Parathyroid adenoma (tissue), 2 donors: ENCODE data around the gene CCDC91.
A peak's percentile ranks its signal among the peaks of the same experiment; 100 is the strongest.

Experiments used
- H2AFZ ChIP-seq: fragments of 300-600 bp; sonication (generic); one replicate; pipeline ENCODE4 v1.7.0; 2017; ENCODE audit warnings: antibody characterized with exemption, mild to moderate bottlenecking
- H3K27ac ChIP-seq: fragments of 300-600 bp; sonication (generic); one replicate; pipeline ENCODE4 v1.7.0; 2017
- H3K27me3 ChIP-seq: fragments of 300-600 bp; sonication (generic); one replicate; pipeline ENCODE4 v1.7.0; 2017; ENCODE audit warnings: low read length; ENCODE audit not compliant: control insufficient read depth, insufficient read depth
- H3K36me3 ChIP-seq: fragments of 300-600 bp; sonication (generic); one replicate; pipeline ENCODE4 v1.7.0; 2017; ENCODE audit warnings: low read length; ENCODE audit not compliant: control insufficient read depth, insufficient read depth
- H3K4me1 ChIP-seq: fragments of 300-600 bp; sonication (generic); one replicate; pipeline ENCODE4 v1.7.0; 2017; ENCODE audit warnings: control low read depth
- H3K4me2 ChIP-seq: fragments of 300-600 bp; sonication (generic); one replicate; pipeline ENCODE4 v1.7.0; 2017; ENCODE audit warnings: low read length
- H3K4me3 ChIP-seq: fragments of 300-600 bp; sonication (generic); one replicate; pipeline ENCODE4 v1.7.0; 2017; ENCODE audit warnings: low read depth, low read length
- H3K79me2 ChIP-seq: fragments of 300-600 bp; sonication (generic); one replicate; pipeline ENCODE4 v1.7.0; 2017; ENCODE audit warnings: control low read depth
- H3K9ac ChIP-seq: fragments of 300-600 bp; sonication (generic); one replicate; pipeline ENCODE4 v1.7.0; 2017; ENCODE audit warnings: mild to moderate bottlenecking
- H3K9me3 ChIP-seq: fragments of 300-600 bp; sonication (generic); one replicate; pipeline ENCODE4 v1.7.0; 2017; ENCODE audit warnings: low read length; ENCODE audit not compliant: control insufficient read depth
- TF ChIP-seq, protein P1 (sequence below): fragments of 300-600 bp; sonication (generic); IDR thresholded peaks from one replicate; pipeline ENCODE4 v1.7.0; 2017; ENCODE audit warnings: antibody characterized with exemption, mild to moderate bottlenecking
- donor health status: primary hyperparathyroidism.

CCDC91 gene

DNA sequence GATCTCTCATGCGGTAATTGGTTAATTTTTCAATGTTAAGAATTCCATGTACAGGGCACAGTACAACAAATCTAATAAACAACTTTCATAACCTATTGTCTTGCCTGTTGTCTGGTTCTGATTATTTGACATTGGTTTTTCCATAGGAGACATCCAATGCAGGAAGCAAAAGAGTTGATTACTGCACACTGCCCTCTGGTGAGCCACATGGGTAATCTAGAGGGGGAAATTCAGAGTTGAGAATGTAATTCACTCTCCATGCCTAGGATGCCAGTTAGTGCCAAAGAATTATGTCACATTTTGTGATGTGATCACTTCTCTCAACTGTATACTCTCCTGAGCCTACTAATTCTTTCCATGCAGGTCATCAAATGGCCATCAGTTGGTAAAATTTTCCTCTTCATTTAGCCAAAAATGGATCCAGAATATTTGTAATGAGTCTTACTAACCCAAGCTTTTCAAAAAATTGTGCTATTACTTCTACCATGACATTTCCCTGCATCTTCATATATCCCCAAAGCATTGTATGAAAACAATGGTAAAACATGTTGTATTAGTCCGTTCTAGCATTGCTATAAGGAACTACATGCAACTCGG lies 17.7 kb upstream of the CCDC91 start:
- no peaks in the 10 kb centered on the region for H3K36me3 ChIP-seq
- H3K9me3 ChIP-seq: no peaks in the 10 kb centered on the region
- H3K9ac ChIP-seq: no peak overlapping the region
- H3K4me3 ChIP-seq: peak overlapping the region; percentile 19
- H3K27ac ChIP-seq: no peak overlapping the region
- peak overlapping the region; percentile 27 for H3K4me2 ChIP-seq
- H3K4me1 ChIP-seq: no peaks in the 10 kb centered on the region
- no peaks in the 10 kb centered on the region for H3K79me2 ChIP-seq
- TF ChIP-seq, protein P1, sequence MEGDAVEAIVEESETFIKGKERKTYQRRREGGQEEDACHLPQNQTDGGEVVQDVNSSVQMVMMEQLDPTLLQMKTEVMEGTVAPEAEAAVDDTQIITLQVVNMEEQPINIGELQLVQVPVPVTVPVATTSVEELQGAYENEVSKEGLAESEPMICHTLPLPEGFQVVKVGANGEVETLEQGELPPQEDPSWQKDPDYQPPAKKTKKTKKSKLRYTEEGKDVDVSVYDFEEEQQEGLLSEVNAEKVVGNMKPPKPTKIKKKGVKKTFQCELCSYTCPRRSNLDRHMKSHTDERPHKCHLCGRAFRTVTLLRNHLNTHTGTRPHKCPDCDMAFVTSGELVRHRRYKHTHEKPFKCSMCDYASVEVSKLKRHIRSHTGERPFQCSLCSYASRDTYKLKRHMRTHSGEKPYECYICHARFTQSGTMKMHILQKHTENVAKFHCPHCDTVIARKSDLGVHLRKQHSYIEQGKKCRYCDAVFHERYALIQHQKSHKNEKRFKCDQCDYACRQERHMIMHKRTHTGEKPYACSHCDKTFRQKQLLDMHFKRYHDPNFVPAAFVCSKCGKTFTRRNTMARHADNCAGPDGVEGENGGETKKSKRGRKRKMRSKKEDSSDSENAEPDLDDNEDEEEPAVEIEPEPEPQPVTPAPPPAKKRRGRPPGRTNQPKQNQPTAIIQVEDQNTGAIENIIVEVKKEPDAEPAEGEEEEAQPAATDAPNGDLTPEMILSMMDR: peak; percentile 64
- no peaks in the 10 kb centered on the region for H3K27me3 ChIP-seq
- no peak overlapping the region for H2AFZ ChIP-seq

DNA sequence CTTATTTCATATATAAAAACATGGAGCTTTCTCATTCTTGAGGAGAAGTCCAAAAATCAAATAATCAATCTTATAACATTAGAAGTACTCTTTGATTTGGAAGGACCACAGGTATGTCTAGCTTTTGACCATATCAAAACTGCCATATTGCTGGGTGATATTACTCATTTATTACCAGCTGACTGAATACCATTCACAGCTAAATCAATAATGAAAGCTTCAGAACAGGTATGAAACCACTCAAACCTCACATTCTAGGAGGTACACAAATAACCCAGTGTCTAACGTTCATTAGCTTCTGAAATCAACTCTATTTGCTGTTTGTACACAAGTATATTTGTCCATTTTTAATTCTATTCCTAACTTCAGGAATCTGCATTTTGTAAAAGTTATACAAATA lies 16.8 kb upstream of the CCDC91 start:
- H3K79me2 ChIP-seq: no peaks in the 10 kb centered on the region
- TF ChIP-seq, protein P1: no peak
- no peak overlapping the region for H3K9ac ChIP-seq
- no peak overlapping the region for H2AFZ ChIP-seq
- H3K4me1 ChIP-seq: no peaks in the 10 kb centered on the region
- no peaks in the 10 kb centered on the region for H3K36me3 ChIP-seq
- H3K4me2 ChIP-seq: no peak overlapping the region
- H3K9me3 ChIP-seq: no peaks in the 10 kb centered on the region
- H3K27ac ChIP-seq: no peak overlapping the region
- H3K4me3 ChIP-seq: no peak overlapping the region
- H3K27me3 ChIP-seq: no peaks in the 10 kb centered on the region

DNA sequence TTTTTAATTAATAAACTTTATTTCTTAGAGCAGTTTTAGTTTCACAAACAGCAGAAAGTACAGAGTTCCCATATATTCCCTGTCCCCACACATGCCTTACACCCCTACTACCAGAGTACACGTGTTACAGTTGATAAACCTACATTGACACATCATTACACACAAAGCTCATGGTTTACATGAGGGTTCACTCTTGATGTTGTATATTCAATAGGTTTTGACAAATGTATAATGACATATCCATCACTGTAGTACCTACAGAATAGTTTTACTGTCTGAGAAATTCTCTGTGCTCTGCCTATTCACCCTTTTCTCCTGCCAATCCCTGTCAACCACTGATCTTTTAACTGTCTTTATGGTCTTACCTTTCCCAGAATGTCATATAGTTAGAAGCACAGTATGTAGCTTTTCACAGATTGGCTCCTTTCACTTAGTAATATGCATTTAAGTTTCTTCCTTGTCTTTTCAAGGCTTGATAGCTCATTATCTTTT lies 15.1 kb upstream of the CCDC91 start:
- no peaks in the 10 kb centered on the region for H3K9me3 ChIP-seq
- no peak overlapping the region for H3K4me2 ChIP-seq
- no peaks in the 10 kb centered on the region for H3K79me2 ChIP-seq
- TF ChIP-seq, protein P1: no peak
- no peaks in the 10 kb centered on the region for H3K27me3 ChIP-seq
- no peak overlapping the region for H3K9ac ChIP-seq
- H3K4me1 ChIP-seq: no peaks in the 10 kb centered on the region
- no peaks in the 10 kb centered on the region for H3K36me3 ChIP-seq
- no peak overlapping the region for H3K4me3 ChIP-seq
- no peak overlapping the region for H3K27ac ChIP-seq
- no peak overlapping the region for H2AFZ ChIP-seq

DNA sequence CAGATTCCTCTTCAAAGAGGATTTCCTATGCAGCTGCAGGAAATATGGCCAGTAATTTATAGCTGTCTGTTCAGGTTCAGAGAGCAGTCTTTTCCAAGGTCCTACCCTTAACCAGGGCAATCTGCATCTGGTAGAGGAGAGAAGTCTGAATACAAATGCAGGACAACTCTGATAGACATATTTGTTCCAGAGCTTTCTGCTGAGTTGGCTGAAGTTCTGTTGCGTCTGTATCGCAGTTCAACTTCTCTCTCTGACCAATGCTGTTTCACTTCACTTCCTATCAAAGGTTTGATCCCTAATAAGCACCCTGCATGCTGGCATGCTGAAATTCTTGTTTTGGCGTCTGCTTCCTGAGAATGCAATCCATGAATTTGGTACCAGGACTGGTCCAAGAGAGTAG lies 14.0 kb upstream of the CCDC91 start:
- Histone ChIP-seq H3K4me1 (no peaks in the 10 kb centered on the region), H3K27ac (no peak overlapping the region), H3K9ac (no peak overlapping the region), H3K4me2 (no peak overlapping the region), H3K79me2 (no peaks in the 10 kb centered on the region), H3K27me3 (no peaks in the 10 kb centered on the region), H3K4me3 (no peak overlapping the region), H3K9me3 (no peaks in the 10 kb centered on the region), H2AFZ (no peak overlapping the region), H3K36me3 (no peaks in the 10 kb centered on the region)
- TF ChIP-seq, protein P1: no peak

DNA sequence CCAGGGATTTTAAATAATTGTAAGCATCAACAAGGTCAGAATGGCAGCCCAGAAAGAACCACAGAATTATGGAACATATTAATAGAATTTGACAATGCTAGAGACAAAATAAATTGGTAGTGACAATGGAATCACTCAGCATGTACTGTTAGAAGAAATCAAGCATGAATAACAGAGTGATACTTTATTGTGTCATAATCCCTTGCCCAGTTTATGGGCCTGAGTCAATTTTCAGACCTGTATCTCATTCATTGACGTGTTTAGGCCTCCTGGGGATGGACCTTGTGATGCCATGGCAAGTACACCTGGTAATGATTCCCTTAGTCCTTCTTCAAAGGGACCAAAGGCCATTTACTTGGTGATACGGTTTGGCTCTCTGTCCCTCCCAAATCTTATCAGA lies 12.8 kb upstream of the CCDC91 start:
- no peaks in the 10 kb centered on the region for H3K4me1 ChIP-seq
- no peak overlapping the region for H2AFZ ChIP-seq
- no peaks in the 10 kb centered on the region for H3K9me3 ChIP-seq
- no peaks in the 10 kb centered on the region for H3K36me3 ChIP-seq
- no peak overlapping the region for H3K4me3 ChIP-seq
- no peak overlapping the region for H3K4me2 ChIP-seq
- H3K27me3 ChIP-seq: no peaks in the 10 kb centered on the region
- H3K79me2 ChIP-seq: no peaks in the 10 kb centered on the region
- TF ChIP-seq, protein P1: no peak
- no peak overlapping the region for H3K27ac ChIP-seq
- H3K9ac ChIP-seq: no peak overlapping the region
